ENCODE measurements around the gene OR10D3.

OR10D3 gene

GRCh38 chr11:124197999-124198398 lies 14.9 kb downstream of the OR10D3 start:
- Mint-ChIP-seq H3K36me3 (ENCODE audit: low read depth) (no peaks in the 10 kb centered on the region), H3K27ac (no peak overlapping the region), H3K27me3 (ENCODE audit: low read depth) (no peaks in the 10 kb centered on the region), H3K4me3 (no peak overlapping the region), H3K9me3 (peaks cover 2% of the 10 kb centered on the region), H3K4me1 (peaks cover 15% of the 10 kb centered on the region)
- TF ChIP-seq CTCF (IDR thresholded peaks at IDR 0.05; ENCODE audit: unreplicated experiment in 3 of 3) = no peak

GRCh38 chr11:124198897-124199296 lies 15.8 kb downstream of the OR10D3 start:
- no peak for TF ChIP-seq CTCF (IDR thresholded peaks at IDR 0.05; ENCODE audit: unreplicated experiment in 3 of 3)
- H3K4me3 Mint-ChIP-seq = no peak overlapping the region
- no peaks in the 10 kb centered on the region for H3K36me3 Mint-ChIP-seq (ENCODE audit: low read depth)
- H3K27me3 Mint-ChIP-seq (ENCODE audit: low read depth) = no peaks in the 10 kb centered on the region
- H3K9me3 Mint-ChIP-seq = peaks cover 2% of the 10 kb centered on the region
- peaks cover 10% of the 10 kb centered on the region for H3K4me1 Mint-ChIP-seq
- no peak overlapping the region for H3K27ac Mint-ChIP-seq

GRCh38 chr11:124199702-124200101 lies 16.6 kb downstream of the OR10D3 start:
- Mint-ChIP-seq H3K27ac (no peak overlapping the region), H3K9me3 (peaks cover 2% of the 10 kb centered on the region), H3K27me3 (ENCODE audit: low read depth) (no peaks in the 10 kb centered on the region), H3K4me3 (no peak overlapping the region), H3K36me3 (ENCODE audit: low read depth) (no peaks in the 10 kb centered on the region), H3K4me1 (peaks cover 5% of the 10 kb centered on the region)
- no peak for TF ChIP-seq CTCF (IDR thresholded peaks at IDR 0.05; ENCODE audit: unreplicated experiment in 3 of 3)

GRCh38 chr11:124200671-124201070 lies 17.5 kb downstream of the OR10D3 start:
- Mint-ChIP-seq H3K27ac (no peak overlapping the region), H3K27me3 (ENCODE audit: low read depth) (no peaks in the 10 kb centered on the region), H3K9me3 (peaks cover 2% of the 10 kb centered on the region)

GRCh38 chr11:124202951-124203350 lies 19.8 kb downstream of the OR10D3 start:
- H3K27me3 Mint-ChIP-seq (ENCODE audit: low read depth) = no peaks in the 10 kb centered on the region
- no peak for TF ChIP-seq CTCF (IDR thresholded peaks at IDR 0.05; ENCODE audit: unreplicated experiment in 3 of 3)
- H3K36me3 Mint-ChIP-seq (ENCODE audit: low read depth) = no peaks in the 10 kb centered on the region
- no peaks in the 10 kb centered on the region for H3K4me1 Mint-ChIP-seq
- no peak overlapping the region for H3K27ac Mint-ChIP-seq
- no peak overlapping the region for H3K4me3 Mint-ChIP-seq
- peaks cover 2% of the 10 kb centered on the region for H3K9me3 Mint-ChIP-seq

More at GRCh38 chr11:124200671-124201070, 17.5 kb downstream of the OR10D3 start:
- TF ChIP-seq CTCF (IDR thresholded peaks at IDR 0.05; ENCODE audit: unreplicated experiment in 3 of 3) = no peak
- no peak overlapping the region for H3K4me3 Mint-ChIP-seq
- H3K4me1 Mint-ChIP-seq = no peaks in the 10 kb centered on the region
- H3K36me3 Mint-ChIP-seq (ENCODE audit: low read depth) = no peaks in the 10 kb centered on the region

- no peaks in the 10 kb centered on the region for H3K27me3 Mint-ChIP-seq (ENCODE audit: low read depth)
- no peaks in the 10 kb centered on the region for H3K36me3 Mint-ChIP-seq (ENCODE audit: low read depth)
- no peaks in the 10 kb centered on the region for H3K4me1 Mint-ChIP-seq
- H3K9me3 Mint-ChIP-seq = no peaks in the 10 kb centered on the region
- no peak overlapping the region for H3K4me3 Mint-ChIP-seq
- no peak for TF ChIP-seq CTCF (IDR thresholded peaks at IDR 0.05; ENCODE audit: unreplicated experiment in 3 of 3)
- H3K27ac Mint-ChIP-seq = no peak overlapping the region
These were observed 20.9 kb downstream of the OR10D3 start for GRCh38 chr11:124204008-124204407.
